ENCODE data around the gene GSTM3. TPM values are rescaled to one million over a fixed set of nuclear protein-coding genes. Genes with fewer than 3 reads are reported as not detected.

Gene GSTM3
- total RNA-seq, 1 donor from 2014 or later, result 26.1 TPM

- Histone ChIP-seq H3K4me1 (ENCODE audit: insufficient read depth, low read length) (peaks cover 7% of the 10 kb centered on the region), H2AFZ (ENCODE audit: low read depth, low read length) (peak within 1 kb of the TSS; percentile 60), H3K79me2 (ENCODE audit: insufficient read depth, low read length) (no peaks in the 10 kb centered on the region), H3K9me3 (ENCODE audit: insufficient read depth, low read depth, low read length) (no peaks in the 10 kb centered on the region), H3K27ac (ENCODE audit: low read depth, low read length) (peak within 1 kb of the TSS; percentile 12), H4K20me1 (ENCODE audit: insufficient read depth, low read length) (no peaks in the 10 kb centered on the region), H3K4me2 (ENCODE audit: low read length) (no peak within 1 kb of the TSS), H3K27me3 (ENCODE audit: insufficient read depth, low read length) (no peaks in the 10 kb centered on the region), H3K9ac (ENCODE audit: low read length) (no peak within 1 kb of the TSS), H3K4me3 (ENCODE audit: insufficient read depth, low read depth, low read length) (no peak within 1 kb of the TSS), H3K36me3 (ENCODE audit: insufficient read depth, low read length) (no peaks in the 10 kb centered on the region)
- FAIRE-seq (no peak), DNase-seq (ENCODE audit: low read depth) (no peak)
- no peak within 1 kb of the TSS for H3K27ac Mint-ChIP-seq (ENCODE audit: unreplicated experiment)
- TF ChIP-seq EZH2 (IDR thresholded peaks at IDR 0.05; ENCODE audit: insufficient read depth, low read length), result no peak
- no peak for TF ChIP-seq CTCF (IDR thresholded peaks at IDR 0.05; ENCODE audit: insufficient read depth, low read depth, low read length)
- H3K27me3 Mint-ChIP-seq (ENCODE audit: low read depth, unreplicated experiment), result peaks cover 29% of the 10 kb centered on the region
- peaks cover 7% of the 10 kb centered on the region for H3K36me3 Mint-ChIP-seq (ENCODE audit: low read depth, unreplicated experiment)
- peaks cover 2% of the 10 kb centered on the region for H3K4me1 Mint-ChIP-seq (ENCODE audit: low read depth, unreplicated experiment)
- H3K9me3 Mint-ChIP-seq (ENCODE audit: unreplicated experiment), result peaks cover 2% of the 10 kb centered on the region
- no peak within 1 kb of the TSS for H3K4me3 Mint-ChIP-seq (ENCODE audit: unreplicated experiment)
Observed at GRCh38 chr1:109763646-109764415, 23.0 kb upstream of the GSTM3 start, which contains the start of gene EPS8L3. TSS of gene EPS8L3 (minus strand) at chr1:109763923. CDS start at chr1:109761749, 2,174 bp downstream.

- no peaks in the 10 kb centered on the region for H4K20me1 ChIP-seq (ENCODE audit: insufficient read depth, low read length)
- H3K36me3 Mint-ChIP-seq (ENCODE audit: low read depth, unreplicated experiment), result peaks cover 7% of the 10 kb centered on the region
- H3K9ac ChIP-seq (ENCODE audit: low read length), result no peak overlapping the region
- TF ChIP-seq EZH2 (IDR thresholded peaks at IDR 0.05; ENCODE audit: insufficient read depth, low read length) (no peak), CTCF (IDR thresholded peaks at IDR 0.05; ENCODE audit: insufficient read depth, low read depth, low read length) (no peak)
- peaks cover 29% of the 10 kb centered on the region for H3K27me3 Mint-ChIP-seq (ENCODE audit: low read depth, unreplicated experiment)
- peaks cover 2% of the 10 kb centered on the region for H3K4me1 Mint-ChIP-seq (ENCODE audit: low read depth, unreplicated experiment)
- H3K79me2 ChIP-seq (ENCODE audit: insufficient read depth, low read length), result no peaks in the 10 kb centered on the region
- H3K27me3 ChIP-seq (ENCODE audit: insufficient read depth, low read length), result no peaks in the 10 kb centered on the region
- H3K9me3 Mint-ChIP-seq (ENCODE audit: unreplicated experiment), result peaks cover 2% of the 10 kb centered on the region
- no peak for FAIRE-seq
- H2AFZ ChIP-seq (ENCODE audit: low read depth, low read length), result peak overlapping the region; percentile 60
- no peak overlapping the region for H3K4me3 Mint-ChIP-seq (ENCODE audit: unreplicated experiment)
- no peaks in the 10 kb centered on the region for H3K9me3 ChIP-seq (ENCODE audit: insufficient read depth, low read depth, low read length)
- H3K4me2 ChIP-seq (ENCODE audit: low read length), result no peak overlapping the region
- no peak overlapping the region for H3K27ac Mint-ChIP-seq (ENCODE audit: unreplicated experiment)
- no peaks in the 10 kb centered on the region for H3K36me3 ChIP-seq (ENCODE audit: insufficient read depth, low read length)
- DNase-seq (ENCODE audit: low read depth), result peak; percentile 68
- peaks cover 7% of the 10 kb centered on the region for H3K4me1 ChIP-seq (ENCODE audit: insufficient read depth, low read length)
- H3K27ac ChIP-seq (ENCODE audit: low read depth, low read length), result peak overlapping the region; percentile 12
- H3K4me3 ChIP-seq (ENCODE audit: insufficient read depth, low read depth, low read length), result no peak overlapping the region
Observed at GRCh38 chr1:109762821-109763645, 22.2 kb upstream of the GSTM3 start.

All from astrocyte (in vitro differentiated cells and primary cell).